GM19035 (cell line): ENCODE results near the gene ITIH5.

Experiments
- ATAC-seq: cut with Tn5 transposase; IDR thresholded peaks from one replicate; pipeline ENCODE4 v1.9.1; 2021; ENCODE audit not compliant: unreplicated experiment

Gene ITIH5

GRCh38 chr10:7551289-7551688 lies 115.5 kb downstream of the ITIH5 start:
- no peak for ATAC-seq

GRCh38 chr10:7550013-7550412 lies 116.8 kb downstream of the ITIH5 start:
- no peak for ATAC-seq

GRCh38 chr10:7547829-7548228 lies 118.9 kb downstream of the ITIH5 start:
- ATAC-seq = no peak

- no peak for ATAC-seq
Measured at GRCh38 chr10:7547206-7547605, 119.6 kb downstream of the ITIH5 start.

- ATAC-seq = no peak
Measured at GRCh38 chr10:7546385-7546967, 120.3 kb downstream of the ITIH5 start.

- ATAC-seq = no peak
Measured at GRCh38 chr10:7545792-7546191, 121.0 kb downstream of the ITIH5 start.

- no peak for ATAC-seq
Measured at GRCh38 chr10:7545261-7545660, 121.5 kb downstream of the ITIH5 start.

- no peak for ATAC-seq
Measured at GRCh38 chr10:7544203-7544602, 122.6 kb downstream of the ITIH5 start.

- ATAC-seq = no peak
Measured at GRCh38 chr10:7542189-7542914, 124.4 kb downstream of the ITIH5 start.

GRCh38 chr10:7541137-7542087 lies 125.4 kb downstream of the ITIH5 start:
- ATAC-seq = no peak

- no peak for ATAC-seq
Measured at GRCh38 chr10:7538970-7539654, 127.7 kb downstream of the ITIH5 start.

- ATAC-seq = no peak
Measured at GRCh38 chr10:7537126-7537525, 129.6 kb downstream of the ITIH5 start.

- no peak for ATAC-seq
Measured at GRCh38 chr10:7534480-7534852, 132.3 kb downstream of the ITIH5 start.

- no peak for ATAC-seq
Measured at GRCh38 chr10:7533657-7534479, 132.9 kb downstream of the ITIH5 start.

- ATAC-seq = no peak
Measured at GRCh38 chr10:7532723-7533498, 133.9 kb downstream of the ITIH5 start.

- ATAC-seq = no peak
Measured at GRCh38 chr10:7529638-7530037, 137.1 kb downstream of the ITIH5 start.

GRCh38 chr10:7527468-7527867 lies 139.3 kb downstream of the ITIH5 start:
- no peak for ATAC-seq

- no peak for ATAC-seq
Measured at GRCh38 chr10:7526017-7526400, 140.8 kb downstream of the ITIH5 start.

GRCh38 chr10:7525314-7526016 lies 141.3 kb downstream of the ITIH5 start:
- peak; percentile 69 for ATAC-seq
